Peyer's patch (tissue), 4 donors: ENCODE data around the gene AGGF1. TPM values are rescaled to one million over a fixed set of nuclear protein-coding genes. Genes with fewer than 3 reads are reported as not detected.

ENCODE experiments used
- DNase-seq, 3 donors: peaks; one replicate each; pipeline ENCODE4 v3.0.0-alpha.2; 2017 to 2019
- H3K27ac ChIP-seq, 4 donors: fragments of 200-600 bp; sonication (generic); one replicate each; pipeline ENCODE4 v1.5.1; 2016 to 2019
- H3K27me3 ChIP-seq, 2 donors: fragments of 200-600 bp; sonication (generic); one replicate each; pipeline ENCODE4 v1.5.1; 2019
- H3K36me3 ChIP-seq, 3 donors: fragments of 200-600 bp; sonication (generic); one replicate each; pipeline ENCODE4 v1.5.1; 2016 to 2019
- H3K4me1 ChIP-seq, 4 donors: fragments of 200-600 bp; sonication (generic); one replicate each; pipeline ENCODE4 v1.5.1; 2016 to 2019
- H3K4me3 ChIP-seq, 4 donors: fragments of 200-600 bp; sonication (generic); 1 replicate in 3 of 4; 2 replicates in 1 of 4; pipeline ENCODE4 v1.5.1; 2016 to 2019; ENCODE audit warnings: mild to moderate bottlenecking in 1 of 4
- H3K9me3 ChIP-seq, 4 donors: fragments of 200-600 bp; sonication (generic); one replicate each; pipeline ENCODE4 v1.5.1; 2016 to 2019; ENCODE audit warnings: mild to moderate bottlenecking in 1 of 4
- CTCF ChIP-seq, 6 experiments: fragments of 450-650 bp in 4 of 6; fragments of 200-600 bp in 2 of 6; sonication (generic) in 1 of 6; IDR thresholded peaks; one replicate each; pipeline ENCODE4 v1.5.1; 2017 to 2019; ENCODE audit warnings: antibody characterized with exemption in 6 of 6, mild to moderate bottlenecking in 3 of 6, moderate library complexity in 1 of 6
- POLR2A ChIP-seq, 2 donors: fragments of 450-650 bp; IDR thresholded peaks; one replicate each; pipeline ENCODE4 v1.5.1; 2017; ENCODE audit warnings: antibody characterized with exemption in 2 of 2, mild to moderate bottlenecking in 2 of 2, moderate library complexity in 2 of 2
- total RNA-seq, 4 donors: library from RNA; depleted of rRNA; stranded (reverse); fragments of >200 nt; gene quantifications; one replicate each; pipeline ENCODE4 v1.1.0, GENCODE V29; 2016

The AGGF1 gene
- total RNA-seq, 4 donors from 2014 or later: 45.0 to 52.4 (median 49.6) TPM

GRCh38 chr5:77006124-77006523 lies 24.1 kb upstream of the AGGF1 start:
- Histone ChIP-seq H3K27me3 (no peaks in the 10 kb centered on the region), H3K27ac (no peak overlapping the region), H3K36me3 (no peaks in the 10 kb centered on the region), H3K4me1 (no peaks in the 10 kb centered on the region), H3K4me3 (no peak overlapping the region), H3K9me3 (no peaks in the 10 kb centered on the region)
- TF ChIP-seq CTCF (IDR thresholded peaks at IDR 0.05) (no peak), POLR2A (IDR thresholded peaks at IDR 0.05) (no peak)
- no peak for DNase-seq

GRCh38 chr5:77008413-77008812 lies 21.8 kb upstream of the AGGF1 start:
- no peaks in the 10 kb centered on the region for H3K36me3 ChIP-seq
- H3K4me1 ChIP-seq: no peaks in the 10 kb centered on the region
- no peak overlapping the region for H3K4me3 ChIP-seq
- H3K27ac ChIP-seq: no peak overlapping the region
- no peak for DNase-seq
- no peaks in the 10 kb centered on the region for H3K9me3 ChIP-seq
- no peaks in the 10 kb centered on the region for H3K27me3 ChIP-seq
- TF ChIP-seq CTCF (IDR thresholded peaks at IDR 0.05): no peak
- no peak for TF ChIP-seq POLR2A (IDR thresholded peaks at IDR 0.05)

GRCh38 chr5:77010243-77010642 lies 20.0 kb upstream of the AGGF1 start:
- Histone ChIP-seq H3K27me3 (no peaks in the 10 kb centered on the region), H3K36me3 (no peaks in the 10 kb centered on the region), H3K4me1 (no peaks in the 10 kb centered on the region), H3K9me3 (no peaks in the 10 kb centered on the region), H3K4me3 (no peak overlapping the region), H3K27ac (no peak overlapping the region)
- no peak for DNase-seq
- TF ChIP-seq POLR2A (IDR thresholded peaks at IDR 0.05) (no peak), CTCF (IDR thresholded peaks at IDR 0.05) (no peak)

GRCh38 chr5:77011498-77011897 lies 18.7 kb upstream of the AGGF1 start:
- no peak for DNase-seq
- H3K4me3 ChIP-seq: no peak overlapping the region
- no peaks in the 10 kb centered on the region for H3K27me3 ChIP-seq
- H3K9me3 ChIP-seq: no peaks in the 10 kb centered on the region
- no peaks in the 10 kb centered on the region for H3K36me3 ChIP-seq
- H3K4me1 ChIP-seq: no peaks in the 10 kb centered on the region
- no peak overlapping the region for H3K27ac ChIP-seq
- no peak for TF ChIP-seq POLR2A (IDR thresholded peaks at IDR 0.05)
- TF ChIP-seq CTCF (IDR thresholded peaks at IDR 0.05): no peak

GRCh38 chr5:77012601-77013000 lies 17.6 kb upstream of the AGGF1 start:
- Histone ChIP-seq H3K27me3 (no peaks in the 10 kb centered on the region), H3K36me3 (no peaks in the 10 kb centered on the region), H3K4me1 (no peaks in the 10 kb centered on the region), H3K4me3 (no peak overlapping the region), H3K9me3 (no peaks in the 10 kb centered on the region), H3K27ac (no peak overlapping the region)
- DNase-seq: no peak
- no peak for TF ChIP-seq CTCF (IDR thresholded peaks at IDR 0.05)
- no peak for TF ChIP-seq POLR2A (IDR thresholded peaks at IDR 0.05)

- no peaks in the 10 kb centered on the region for H3K27me3 ChIP-seq
- no peaks in the 10 kb centered on the region for H3K9me3 ChIP-seq
- no peaks in the 10 kb centered on the region for H3K36me3 ChIP-seq
- H3K4me1 ChIP-seq: no peaks in the 10 kb centered on the region
- TF ChIP-seq CTCF (IDR thresholded peaks at IDR 0.05) (peak in 4 of 6 experiments; percentile 6 to 56 (median 46)), POLR2A (IDR thresholded peaks at IDR 0.05) (no peak)
- DNase-seq: no peak
- H3K27ac ChIP-seq: no peak overlapping the region
- H3K4me3 ChIP-seq: no peak overlapping the region
These were observed 14.2 kb upstream of the AGGF1 start for GRCh38 chr5:77015938-77016569.
